HG02840 (cell line): ENCODE results near the gene GPX7.
"Not testable (repeated sequence)": the region's sequence is repeated elsewhere in the genome, so short reads cannot be mapped to it uniquely, and the experiment has no call there.

Source experiments
- ATAC-seq: cut with Tn5 transposase; IDR thresholded peaks from one replicate; pipeline ENCODE4 v1.9.1; 2021; ENCODE audit warnings: mild to moderate bottlenecking, moderate library complexity, moderate number of reproducible peaks; ENCODE audit not compliant: unreplicated experiment, low FRiP score

GPX7 gene

DNA sequence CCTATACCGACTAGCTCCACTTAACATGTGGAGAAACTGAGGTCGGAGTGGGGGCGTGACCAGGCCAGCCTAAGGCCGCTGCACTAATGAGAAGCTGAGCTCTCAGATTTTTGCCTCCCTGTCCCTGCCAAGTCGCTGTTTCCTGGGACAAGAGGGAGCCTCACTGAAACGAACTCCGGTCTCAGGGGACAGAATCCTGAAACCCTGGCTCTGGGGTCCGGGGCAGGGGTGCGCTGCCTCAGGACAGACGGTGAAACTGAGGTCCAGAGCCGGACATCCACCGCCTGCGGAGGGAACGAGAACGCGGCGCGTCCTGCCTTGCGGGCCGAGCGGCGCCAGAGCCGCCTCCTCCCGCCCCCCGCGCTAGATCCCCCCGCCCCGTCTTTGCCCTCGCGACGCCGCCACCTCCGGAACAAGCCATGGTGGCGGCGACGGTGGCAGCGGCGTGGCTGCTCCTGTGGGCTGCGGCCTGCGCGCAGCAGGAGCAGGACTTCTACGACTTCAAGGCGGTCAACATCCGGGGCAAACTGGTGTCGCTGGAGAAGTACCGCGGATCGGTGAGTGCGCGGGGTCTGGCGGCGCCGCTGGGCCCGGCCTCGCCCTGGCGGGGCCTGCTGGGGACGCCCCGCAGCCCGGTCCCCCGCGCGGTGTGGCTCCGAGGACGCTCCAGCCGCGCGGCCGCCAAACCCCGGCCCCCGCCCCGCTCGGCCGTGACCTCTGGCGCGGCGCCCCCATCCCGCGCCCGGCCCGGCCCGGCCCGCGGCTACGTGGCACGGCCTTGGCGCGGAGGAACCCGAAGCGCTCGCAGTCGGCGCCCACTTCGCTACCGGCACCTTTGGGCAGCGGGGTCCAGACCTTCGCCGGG, at the start of gene GPX7:
Gene GPX7, plus strand, starts transcription at position 381 of the 865 bp plus-strand sequence. Its CDS starts 39 bp downstream, at position 420.
- ATAC-seq, result no peak

DNA sequence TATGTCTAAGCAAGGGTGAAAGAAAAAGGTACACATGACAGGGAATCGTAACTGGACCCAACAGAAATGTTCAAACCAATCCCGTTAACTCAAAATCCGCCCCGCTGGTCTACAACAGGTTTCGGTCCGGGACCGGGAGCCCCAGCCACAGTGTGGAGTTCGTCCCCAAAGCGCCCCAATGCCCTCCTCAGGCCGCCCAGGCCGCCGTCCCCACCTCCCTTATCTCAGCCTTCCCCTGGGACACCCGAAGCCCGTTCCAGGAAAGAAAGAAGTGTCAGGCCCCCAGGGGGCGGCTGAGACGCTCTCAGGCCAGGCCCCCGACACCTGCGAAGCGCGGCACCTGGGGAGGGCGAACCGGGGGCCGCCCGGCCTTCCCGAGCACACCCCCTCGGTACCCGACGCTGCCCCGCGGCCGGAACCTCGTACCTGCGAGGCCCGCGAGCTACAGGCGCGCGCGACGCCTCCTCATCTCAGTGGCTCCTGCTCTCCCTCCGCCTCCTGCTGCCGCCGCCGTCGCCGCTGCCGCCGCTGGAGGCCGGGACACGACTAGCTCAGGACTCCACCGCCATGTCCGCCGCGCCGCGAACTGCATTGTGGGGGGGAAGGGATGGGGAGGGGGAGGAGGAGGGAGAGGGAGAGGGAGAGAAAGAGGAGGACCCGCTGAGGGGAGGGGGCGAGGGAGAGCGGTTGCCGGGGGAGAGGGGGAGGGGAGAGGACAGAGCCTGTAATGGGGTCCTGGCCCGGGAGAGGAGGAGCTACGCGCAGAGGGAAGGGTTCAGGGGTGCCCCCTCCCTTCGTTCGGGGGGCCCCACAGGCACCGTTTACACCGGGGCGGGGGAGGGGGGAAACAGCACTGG, 49.4 kb upstream of the GPX7 start, which contains the start of gene TUT4:
Gene TUT4, minus strand, starts transcription at position 588 of the 857 bp plus-strand sequence. CDS start 26,812 bp downstream, outside the sequence.
- no peak for ATAC-seq

- ATAC-seq, result no peak
Measured at GRCh38 chr1:52553362-52554266, 48.6 kb upstream of the GPX7 start.

- ATAC-seq, result no peak
Measured at GRCh38 chr1:52554267-52554640, 47.9 kb upstream of the GPX7 start.

- no peak for ATAC-seq
Measured at GRCh38 chr1:52554756-52555155, 47.4 kb upstream of the GPX7 start.

DNA sequence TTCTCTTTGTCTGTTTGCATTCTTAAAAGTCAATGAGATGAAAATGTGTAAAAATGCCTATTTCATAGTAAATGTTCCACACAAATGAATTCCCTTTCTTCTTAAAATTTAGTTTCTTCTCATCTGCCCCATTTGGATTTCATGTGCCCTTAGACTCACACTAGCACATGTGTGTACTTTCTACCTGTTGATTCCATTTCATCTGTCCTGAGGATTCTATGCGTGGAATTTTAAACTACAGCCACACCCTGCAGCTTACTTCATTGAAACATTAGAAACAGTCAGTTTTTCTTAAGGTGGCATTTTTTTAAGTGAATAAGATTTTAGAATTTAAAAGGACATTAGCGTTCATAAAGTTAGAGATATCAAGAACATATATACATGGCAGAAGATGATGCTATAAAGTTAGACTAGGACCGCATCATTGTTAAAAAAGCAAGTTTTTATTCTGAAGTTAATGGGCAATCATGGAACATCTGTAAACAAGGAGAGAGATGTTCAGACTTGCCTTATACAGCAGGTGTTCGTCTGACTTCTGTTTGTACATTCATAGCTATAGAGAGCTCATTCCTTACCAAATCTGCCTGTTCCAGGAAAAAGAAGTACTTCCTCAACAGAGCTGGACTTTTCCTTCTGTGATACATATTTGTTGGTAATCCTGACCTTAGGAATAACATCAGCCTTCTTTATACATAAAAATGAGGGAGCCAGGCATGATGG, 45.4 kb upstream of the GPX7 start:
- ATAC-seq, result no peak

GRCh38 chr1:52558941-52559340, 43.2 kb upstream of the GPX7 start:
- no peak for ATAC-seq

DNA sequence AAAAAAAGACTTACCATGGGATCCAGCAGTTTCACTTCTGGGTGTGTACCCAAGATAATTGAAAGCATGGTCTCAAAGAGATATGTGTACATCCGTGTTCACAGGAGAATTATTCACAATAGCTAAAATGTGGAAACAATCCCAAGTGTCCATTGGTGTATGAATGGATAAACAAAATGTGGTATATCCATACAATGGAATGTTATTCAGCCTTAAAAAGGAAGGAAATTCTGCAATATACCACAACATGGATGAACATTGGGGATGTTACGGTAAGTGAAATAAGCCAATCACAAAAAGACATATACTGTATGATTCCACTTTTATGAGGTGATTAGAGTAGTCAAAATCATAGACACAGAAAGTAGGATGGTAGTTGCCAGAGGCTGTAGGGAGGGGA, 42.3 kb upstream of the GPX7 start:
- ATAC-seq, result no peak

GRCh38 chr1:52562766-52563165, 39.4 kb upstream of the GPX7 start:
- no peak for ATAC-seq

GRCh38 chr1:52567943-52568342, 34.2 kb upstream of the GPX7 start:
- no peak for ATAC-seq

GRCh38 chr1:52569449-52570210, 32.5 kb upstream of the GPX7 start:
- ATAC-seq, result no peak

GRCh38 chr1:52571783-52572182, 30.4 kb upstream of the GPX7 start:
- no peak for ATAC-seq

DNA sequence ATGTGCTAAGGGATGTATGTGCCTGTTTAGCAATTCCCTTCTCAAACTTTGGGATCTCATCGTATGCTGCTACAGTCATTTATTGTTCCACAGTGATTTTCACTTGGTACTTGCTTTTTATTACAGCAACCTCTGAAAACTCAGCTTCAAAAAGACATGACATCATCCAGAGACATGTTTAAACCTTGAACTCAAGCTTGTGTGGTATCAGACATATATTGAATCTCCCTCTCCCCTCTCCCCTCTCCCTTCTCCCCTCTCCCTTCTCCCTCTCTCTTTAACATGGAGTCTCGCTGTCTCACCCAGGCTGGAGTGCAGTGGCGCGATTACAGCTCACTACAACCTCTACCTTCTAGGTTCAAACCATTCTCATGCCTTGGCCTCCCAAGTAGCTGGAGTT, 29.8 kb upstream of the GPX7 start:
- no peak for ATAC-seq

DNA sequence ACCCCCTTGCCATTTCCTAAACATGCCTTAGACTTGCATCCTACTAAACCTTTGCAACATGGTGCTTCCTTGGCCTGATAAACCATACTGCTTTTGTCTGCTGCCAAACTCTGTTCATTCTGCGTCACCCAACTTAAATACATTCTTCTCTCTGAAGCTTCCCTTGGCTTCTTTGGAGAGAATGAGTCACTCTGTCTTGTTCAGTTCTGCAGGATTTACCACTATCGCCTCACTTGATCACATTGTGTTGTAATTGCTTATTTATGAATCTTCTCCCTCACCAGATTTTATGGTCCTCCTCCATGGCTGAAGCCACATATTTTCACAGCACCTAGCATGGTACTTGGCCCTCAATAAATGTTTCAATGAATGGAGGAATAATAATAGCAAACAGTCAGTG, 27.6 kb upstream of the GPX7 start:
- ATAC-seq, result no peak

GRCh38 chr1:52576074-52576473, 26.1 kb upstream of the GPX7 start:
- ATAC-seq, result no peak

- ATAC-seq, result not testable (repeated sequence)
Measured at GRCh38 chr1:52578066-52578465, 24.1 kb upstream of the GPX7 start.

DNA sequence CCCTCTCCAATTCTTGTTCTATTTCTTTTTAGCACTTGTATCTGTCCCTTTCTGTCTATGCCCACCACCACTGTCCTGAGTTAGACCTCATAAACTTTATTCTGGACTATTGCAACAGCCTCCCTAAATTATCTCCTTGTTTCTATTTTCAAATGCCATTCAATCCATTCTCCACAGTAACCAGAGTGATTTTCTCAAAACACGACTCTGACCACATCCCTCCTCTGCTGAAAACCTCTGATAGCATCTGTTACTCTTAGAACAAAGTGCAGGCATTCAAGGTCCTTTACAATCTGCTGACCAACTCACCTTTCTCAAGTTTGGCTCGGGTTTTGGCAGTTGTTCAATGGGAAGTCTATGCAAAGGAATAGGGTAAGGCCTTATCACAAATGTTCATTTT, 22.8 kb upstream of the GPX7 start:
- ATAC-seq, result no peak

DNA sequence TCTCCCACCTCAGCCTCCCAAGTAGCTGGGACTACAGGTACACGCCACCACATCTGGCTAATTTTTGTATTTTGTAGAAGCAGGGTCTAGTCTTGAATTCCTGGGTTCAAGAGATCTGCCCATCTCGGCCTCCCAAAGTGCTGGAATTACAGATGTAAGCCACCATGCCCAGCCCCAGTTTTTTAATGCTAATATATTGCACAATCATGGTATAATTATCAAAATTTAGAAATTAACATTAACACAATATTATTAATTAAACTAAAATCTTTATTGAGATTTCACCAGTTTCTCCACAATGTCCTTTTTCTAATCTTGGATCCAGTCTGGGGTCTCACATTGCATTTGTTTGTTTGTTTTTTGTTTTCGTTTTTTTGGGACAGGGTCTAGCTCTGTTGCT, 21.9 kb upstream of the GPX7 start:
- no peak for ATAC-seq

DNA sequence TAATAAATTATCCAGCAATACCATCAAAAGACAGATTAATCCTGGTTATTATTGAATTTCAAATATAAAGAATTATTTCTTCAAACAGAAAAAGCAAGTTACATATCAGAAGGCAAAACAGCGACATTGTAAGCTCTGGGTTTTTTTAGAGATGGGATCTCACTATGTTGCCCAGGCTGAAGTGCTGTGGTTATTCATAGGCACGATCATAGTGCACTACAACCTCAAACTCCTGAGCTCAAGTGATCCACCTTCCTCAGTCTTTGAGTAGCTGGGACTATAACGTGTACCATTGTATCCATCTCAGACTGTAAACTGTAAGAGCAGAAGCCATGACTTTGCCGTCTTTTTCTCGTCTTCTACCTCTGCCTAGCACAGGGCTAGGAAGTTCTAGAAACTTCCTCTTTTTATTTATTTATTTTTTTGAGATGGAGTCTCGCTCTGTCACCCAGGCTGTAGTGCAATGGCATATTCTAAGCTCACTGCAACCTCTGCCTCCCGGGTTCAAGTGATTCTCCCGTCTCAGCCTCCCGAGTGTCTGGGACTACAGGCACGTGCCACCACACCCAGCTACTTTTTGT, 20.0 kb upstream of the GPX7 start:
- ATAC-seq, result no peak
